ENCODE results near the gene TBC1D21.

TBC1D21 gene

DNA sequence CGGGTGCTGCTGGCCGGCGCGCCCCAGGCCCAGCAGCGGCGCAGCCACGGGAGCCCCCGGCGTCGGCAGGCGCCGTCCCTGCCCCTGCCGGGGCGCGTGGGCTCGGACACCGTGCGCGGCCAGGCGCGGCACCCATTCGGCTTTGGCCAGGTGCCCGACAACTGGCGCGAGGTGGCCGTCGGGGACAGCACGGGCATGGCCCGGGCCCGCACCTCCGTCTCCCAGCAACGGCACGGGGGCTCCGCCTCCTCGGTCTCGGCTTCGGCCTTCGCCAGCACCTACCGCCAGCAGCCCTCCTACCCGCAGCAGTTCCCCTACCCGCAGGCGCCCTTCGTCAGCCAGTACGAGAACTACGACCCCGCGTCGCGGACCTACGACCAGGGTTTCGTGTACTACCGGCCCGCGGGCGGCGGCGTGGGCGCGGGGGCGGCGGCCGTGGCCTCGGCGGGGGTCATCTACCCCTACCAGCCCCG lies 53.7 kb downstream of the TBC1D21 start:
- H3K27me3 ChIP-seq (ENCODE audit: insufficient read depth, low read length), result no peaks in the 10 kb centered on the region
- H3K36me3 ChIP-seq (ENCODE audit: insufficient read depth, low read length), result no peaks in the 10 kb centered on the region
- H3K4me3 ChIP-seq (ENCODE audit: low read length), result peak overlapping the region; percentile 62
- no peaks in the 10 kb centered on the region for H3K9me3 ChIP-seq (ENCODE audit: low read length)
- H2AFZ ChIP-seq (ENCODE audit: low read depth, low read length), result peak overlapping the region; percentile 65
- H3K4me1 ChIP-seq (ENCODE audit: insufficient read depth, low read length), result peaks cover 55% of the 10 kb centered on the region

DNA sequence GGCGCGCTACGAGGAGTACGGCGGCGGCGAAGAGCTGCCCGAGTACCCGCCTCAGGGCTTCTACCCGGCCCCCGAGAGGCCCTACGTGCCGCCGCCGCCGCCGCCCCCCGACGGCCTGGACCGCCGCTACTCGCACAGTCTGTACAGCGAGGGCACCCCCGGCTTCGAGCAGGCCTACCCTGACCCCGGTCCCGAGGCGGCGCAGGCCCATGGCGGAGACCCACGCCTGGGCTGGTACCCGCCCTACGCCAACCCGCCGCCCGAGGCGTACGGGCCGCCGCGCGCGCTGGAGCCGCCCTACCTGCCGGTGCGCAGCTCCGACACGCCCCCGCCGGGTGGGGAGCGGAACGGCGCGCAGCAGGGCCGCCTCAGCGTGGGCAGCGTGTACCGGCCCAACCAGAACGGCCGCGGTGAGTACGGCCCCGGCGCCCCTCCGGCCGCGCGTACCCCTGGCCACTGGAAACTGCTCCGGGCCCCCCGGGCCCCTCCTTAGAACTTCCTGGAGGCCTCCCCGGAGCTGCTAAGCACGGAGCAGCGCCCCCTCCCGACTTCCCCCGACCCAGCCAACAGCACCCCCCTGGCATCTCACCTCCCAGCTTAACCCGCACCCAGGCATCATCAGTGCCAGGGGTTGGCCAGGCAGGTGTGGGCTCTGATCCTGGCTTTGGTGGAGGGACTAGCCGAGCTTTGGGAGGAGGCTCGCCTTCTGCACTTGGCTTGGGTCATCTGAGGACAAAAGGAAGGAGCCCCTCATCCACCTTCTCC lies 54.3 kb downstream of the TBC1D21 start:
- Histone ChIP-seq H3K27me3 (ENCODE audit: insufficient read depth, low read length) (no peaks in the 10 kb centered on the region), H2AFZ (ENCODE audit: low read depth, low read length) (no peak overlapping the region), H3K36me3 (ENCODE audit: insufficient read depth, low read length) (no peaks in the 10 kb centered on the region), H3K4me3 (ENCODE audit: low read length) (peak overlapping the region; percentile 62), H3K9me3 (ENCODE audit: low read length) (no peaks in the 10 kb centered on the region), H3K4me1 (ENCODE audit: insufficient read depth, low read length) (peaks cover 49% of the 10 kb centered on the region)

DNA sequence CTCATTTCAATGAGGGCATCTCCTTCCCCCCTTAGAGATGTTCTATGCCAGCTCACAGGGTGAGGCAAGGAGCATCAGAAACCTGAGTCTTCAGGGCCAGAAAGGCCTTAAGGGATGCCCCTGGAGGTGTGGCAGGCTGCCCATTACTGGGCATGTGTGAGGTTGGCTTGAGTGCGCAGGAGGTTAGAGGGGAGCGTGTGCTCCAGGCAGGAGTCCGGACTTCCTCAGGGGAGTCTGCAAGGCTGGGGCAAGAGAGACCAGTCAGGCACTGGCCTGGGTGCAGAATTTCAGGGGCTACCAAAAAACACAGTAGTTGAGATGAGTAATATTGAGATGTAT lies 54.8 kb downstream of the TBC1D21 start:
- Histone ChIP-seq H3K27me3 (ENCODE audit: insufficient read depth, low read length) (no peaks in the 10 kb centered on the region), H3K4me3 (ENCODE audit: low read length) (peak overlapping the region; percentile 16), H2AFZ (ENCODE audit: low read depth, low read length) (no peak overlapping the region), H3K4me1 (ENCODE audit: insufficient read depth, low read length) (peaks cover 43% of the 10 kb centered on the region), H3K9me3 (ENCODE audit: low read length) (no peaks in the 10 kb centered on the region), H3K36me3 (ENCODE audit: insufficient read depth, low read length) (no peaks in the 10 kb centered on the region)

DNA sequence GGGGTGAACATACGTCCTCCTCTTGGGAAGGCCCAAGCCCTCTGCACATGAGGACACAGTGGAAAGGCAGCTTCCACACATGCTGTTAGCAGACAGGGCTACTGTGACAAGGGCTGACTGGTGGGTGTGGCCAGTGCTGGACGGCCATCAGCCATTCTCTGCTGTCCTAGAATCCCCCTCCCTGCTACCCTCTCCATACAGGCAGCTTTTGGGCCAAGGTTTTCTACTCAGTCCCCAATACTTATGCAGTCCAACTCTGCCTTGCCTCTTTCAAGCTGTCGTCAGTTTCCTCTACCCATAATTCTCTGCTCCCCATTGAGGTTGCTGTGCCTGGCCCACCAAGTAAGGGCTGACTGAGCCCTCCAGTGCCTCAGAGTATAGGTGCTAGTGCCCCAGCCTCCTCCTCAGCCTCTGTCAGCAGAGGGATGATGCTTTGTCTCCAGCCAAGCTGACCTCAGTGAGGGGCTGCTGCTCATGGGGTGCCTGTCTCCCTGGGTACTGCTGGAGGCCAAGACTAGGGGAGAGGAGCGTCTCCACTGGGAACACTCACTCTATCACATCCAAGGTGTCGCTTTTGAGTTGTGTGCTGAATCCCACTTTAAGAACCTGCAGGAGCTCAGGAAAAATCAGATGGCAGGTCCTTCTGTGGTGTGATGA lies 55.7 kb downstream of the TBC1D21 start:
- H3K9me3 ChIP-seq (ENCODE audit: low read length), result no peaks in the 10 kb centered on the region
- H3K4me1 ChIP-seq (ENCODE audit: insufficient read depth, low read length), result peaks cover 34% of the 10 kb centered on the region
- H3K27me3 ChIP-seq (ENCODE audit: insufficient read depth, low read length), result no peaks in the 10 kb centered on the region
- H2AFZ ChIP-seq (ENCODE audit: low read depth, low read length), result no peak overlapping the region
- H3K36me3 ChIP-seq (ENCODE audit: insufficient read depth, low read length), result no peaks in the 10 kb centered on the region
- H3K4me3 ChIP-seq (ENCODE audit: low read length), result no peak overlapping the region

DNA sequence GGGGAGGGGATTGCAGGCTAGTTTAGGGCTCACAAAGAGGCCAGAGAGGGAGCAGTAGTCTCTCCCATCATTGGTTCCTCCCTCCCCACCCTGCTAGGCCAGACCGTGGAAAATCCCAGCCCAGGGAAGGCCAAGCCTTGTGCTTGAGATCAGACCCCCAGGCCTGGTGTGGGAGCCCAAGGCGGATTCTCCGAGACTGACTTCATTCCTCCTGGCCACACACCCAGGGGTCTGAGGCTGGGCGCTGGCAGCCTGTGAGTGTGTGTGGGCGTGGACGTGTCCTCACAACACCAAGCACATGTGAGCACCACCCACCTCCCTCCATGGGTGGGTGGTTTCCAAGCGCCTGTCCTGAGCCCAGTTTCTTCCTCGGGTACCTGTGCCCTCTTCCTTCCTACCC lies 57.0 kb downstream of the TBC1D21 start:
- no peaks in the 10 kb centered on the region for H3K27me3 ChIP-seq (ENCODE audit: insufficient read depth, low read length)
- H3K4me1 ChIP-seq (ENCODE audit: insufficient read depth, low read length), result peaks cover 31% of the 10 kb centered on the region
- H3K4me3 ChIP-seq (ENCODE audit: low read length), result no peak overlapping the region
- H3K36me3 ChIP-seq (ENCODE audit: insufficient read depth, low read length), result no peaks in the 10 kb centered on the region
- no peaks in the 10 kb centered on the region for H3K9me3 ChIP-seq (ENCODE audit: low read length)
- H2AFZ ChIP-seq (ENCODE audit: low read depth, low read length), result no peak overlapping the region

DNA sequence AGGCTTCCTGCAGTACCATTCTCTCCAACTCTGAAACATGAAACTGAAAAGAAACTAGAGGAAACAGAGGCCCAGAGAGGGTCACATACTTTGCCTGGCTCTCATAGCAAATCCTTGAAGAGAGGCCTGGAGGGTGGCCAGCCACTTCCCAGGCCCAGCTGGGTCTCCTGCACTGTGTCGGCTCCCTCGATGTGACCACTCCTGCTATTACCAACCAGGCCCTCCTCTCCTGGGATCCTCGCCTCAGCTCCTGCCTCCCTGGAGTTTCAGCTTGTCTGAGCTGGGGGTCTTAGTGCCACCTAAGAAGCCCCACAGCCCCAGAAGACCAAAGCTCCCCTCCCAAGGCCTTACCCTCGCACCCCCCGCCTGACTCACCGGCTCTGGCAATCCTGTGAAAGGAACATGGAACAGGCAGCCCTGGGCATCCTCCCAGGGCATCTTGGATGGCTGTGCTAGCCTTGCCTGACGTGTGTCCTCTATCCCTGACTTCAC lies 57.5 kb downstream of the TBC1D21 start:
- H3K4me3 ChIP-seq (ENCODE audit: low read length), result no peak overlapping the region
- H3K36me3 ChIP-seq (ENCODE audit: insufficient read depth, low read length), result no peaks in the 10 kb centered on the region
- no peaks in the 10 kb centered on the region for H3K9me3 ChIP-seq (ENCODE audit: low read length)
- H3K4me1 ChIP-seq (ENCODE audit: insufficient read depth, low read length), result peaks cover 31% of the 10 kb centered on the region
- no peaks in the 10 kb centered on the region for H3K27me3 ChIP-seq (ENCODE audit: insufficient read depth, low read length)
- no peak overlapping the region for H2AFZ ChIP-seq (ENCODE audit: low read depth, low read length)

DNA sequence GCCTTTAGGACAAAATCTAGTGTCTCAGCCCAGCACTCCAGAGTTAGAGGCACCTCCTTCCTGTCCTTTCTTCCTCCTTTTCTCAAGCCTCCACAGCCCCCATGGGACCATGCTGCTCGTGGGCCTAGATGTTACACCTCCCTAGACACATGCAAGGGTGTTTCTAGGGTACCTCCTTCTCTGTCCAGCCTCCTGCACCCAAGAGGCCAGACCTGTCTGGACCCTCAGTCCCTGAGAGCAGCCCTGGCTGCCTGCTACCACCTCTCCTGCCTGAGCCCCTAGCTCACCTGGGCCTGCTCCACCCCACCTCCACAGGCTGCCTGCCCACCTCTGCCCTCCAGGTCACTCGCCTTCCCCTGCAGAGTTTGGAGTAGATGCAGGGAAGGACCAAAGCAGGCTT lies 58.1 kb downstream of the TBC1D21 start:
- H3K36me3 ChIP-seq (ENCODE audit: insufficient read depth, low read length), result no peaks in the 10 kb centered on the region
- H3K4me3 ChIP-seq (ENCODE audit: low read length), result no peak overlapping the region
- peaks cover 34% of the 10 kb centered on the region for H3K4me1 ChIP-seq (ENCODE audit: insufficient read depth, low read length)
- no peaks in the 10 kb centered on the region for H3K27me3 ChIP-seq (ENCODE audit: insufficient read depth, low read length)
- H2AFZ ChIP-seq (ENCODE audit: low read depth, low read length), result no peak overlapping the region
- H3K9me3 ChIP-seq (ENCODE audit: low read length), result no peaks in the 10 kb centered on the region

DNA sequence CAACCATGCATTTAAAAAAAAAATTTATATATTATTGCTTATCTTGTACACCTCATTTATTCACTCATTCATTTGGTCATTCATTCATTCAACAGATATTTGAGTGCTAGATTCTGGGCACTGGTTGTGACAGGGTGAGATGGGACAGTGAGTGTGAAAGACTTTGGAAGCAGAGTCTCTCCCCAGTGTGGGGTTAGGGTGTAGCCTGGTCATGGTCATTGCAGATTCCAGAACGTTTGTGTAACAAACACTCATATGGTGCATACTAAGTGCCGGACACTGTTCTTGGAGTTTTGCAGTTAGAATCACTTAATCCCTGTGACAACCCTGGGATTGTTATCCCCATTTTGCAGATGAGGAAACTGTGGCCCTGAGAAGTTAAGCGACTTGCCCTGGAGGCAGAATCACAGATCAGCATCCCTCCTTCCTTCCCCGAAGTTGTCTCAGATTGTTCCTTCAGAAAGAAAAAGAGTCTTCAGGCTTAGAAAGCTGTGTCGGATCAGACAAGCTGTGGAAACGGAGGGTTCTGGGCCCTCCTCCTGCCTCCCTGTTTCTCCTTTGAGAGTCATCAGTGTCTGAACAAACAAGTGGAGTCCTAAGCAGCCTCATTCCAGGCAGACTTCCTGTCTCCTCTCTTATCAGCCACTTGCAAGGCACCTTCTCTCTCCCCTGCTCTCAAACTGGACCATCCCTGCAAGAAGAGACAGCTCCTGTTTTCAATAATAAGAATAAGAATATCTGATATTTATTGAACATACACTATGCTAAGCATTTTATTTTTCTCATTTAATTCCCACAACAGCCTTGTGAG lies 59.2 kb downstream of the TBC1D21 start:
- Histone ChIP-seq H3K4me1 (ENCODE audit: insufficient read depth, low read length) (peaks cover 41% of the 10 kb centered on the region), H3K36me3 (ENCODE audit: insufficient read depth, low read length) (no peaks in the 10 kb centered on the region), H3K4me3 (ENCODE audit: low read length) (no peak overlapping the region)

DNA sequence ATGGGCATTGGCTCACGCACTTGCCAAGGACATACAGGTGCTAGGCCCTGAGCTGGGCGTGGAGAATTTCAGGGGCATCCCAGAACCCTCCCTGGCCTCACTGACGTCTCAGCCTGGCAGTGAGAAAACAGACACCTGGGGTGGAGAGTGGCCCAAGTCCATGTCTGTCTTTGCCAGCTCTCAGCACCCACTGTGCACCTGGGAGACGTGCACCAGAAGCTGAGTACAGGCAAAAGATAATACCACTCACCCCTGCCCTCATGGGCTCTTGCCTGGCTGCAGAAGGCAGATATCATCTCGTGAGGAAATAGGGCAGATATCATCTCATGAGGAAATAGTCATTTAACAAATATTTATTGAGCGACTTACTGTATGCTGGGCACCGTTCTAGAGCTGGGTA lies 60.9 kb downstream of the TBC1D21 start:
- Histone ChIP-seq H3K9me3 (ENCODE audit: low read length) (no peaks in the 10 kb centered on the region), H3K4me1 (ENCODE audit: insufficient read depth, low read length) (peaks cover 30% of the 10 kb centered on the region), H2AFZ (ENCODE audit: low read depth, low read length) (no peak overlapping the region), H3K27me3 (ENCODE audit: insufficient read depth, low read length) (no peaks in the 10 kb centered on the region), H3K4me3 (ENCODE audit: low read length) (no peak overlapping the region), H3K36me3 (ENCODE audit: insufficient read depth, low read length) (no peaks in the 10 kb centered on the region)

More for the DNA sequence above, 59.2 kb downstream of the TBC1D21 start:
- no peaks in the 10 kb centered on the region for H3K9me3 ChIP-seq (ENCODE audit: low read length)
- H2AFZ ChIP-seq (ENCODE audit: low read depth, low read length), result no peak overlapping the region
- H3K27me3 ChIP-seq (ENCODE audit: insufficient read depth, low read length), result no peaks in the 10 kb centered on the region

DNA sequence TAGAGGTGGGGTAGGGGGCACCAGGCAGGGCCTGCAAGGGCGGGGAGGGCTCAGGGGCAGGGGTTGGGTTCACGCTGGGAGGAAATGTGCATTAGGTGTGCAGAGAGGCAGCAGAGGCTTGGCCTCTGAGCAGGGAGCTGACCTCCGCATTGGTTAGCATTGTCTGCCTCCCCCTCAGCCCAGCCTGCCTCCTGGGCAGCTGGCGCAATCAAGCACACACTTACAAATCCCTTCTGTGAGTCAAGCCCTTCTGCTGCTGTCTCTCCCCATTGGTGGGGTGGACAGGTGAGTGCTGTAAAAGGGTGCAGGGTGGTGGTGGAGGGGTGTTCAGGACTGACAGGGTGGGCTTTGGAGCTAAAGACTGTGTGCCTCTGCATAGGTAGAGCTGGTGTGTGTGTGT lies 62.2 kb downstream of the TBC1D21 start:
- H3K36me3 ChIP-seq (ENCODE audit: insufficient read depth, low read length), result no peaks in the 10 kb centered on the region
- H2AFZ ChIP-seq (ENCODE audit: low read depth, low read length), result no peak overlapping the region
- no peaks in the 10 kb centered on the region for H3K9me3 ChIP-seq (ENCODE audit: low read length)
- no peak overlapping the region for H3K4me3 ChIP-seq (ENCODE audit: low read length)
- peaks cover 29% of the 10 kb centered on the region for H3K4me1 ChIP-seq (ENCODE audit: insufficient read depth, low read length)
- H3K27me3 ChIP-seq (ENCODE audit: insufficient read depth, low read length), result no peaks in the 10 kb centered on the region

DNA sequence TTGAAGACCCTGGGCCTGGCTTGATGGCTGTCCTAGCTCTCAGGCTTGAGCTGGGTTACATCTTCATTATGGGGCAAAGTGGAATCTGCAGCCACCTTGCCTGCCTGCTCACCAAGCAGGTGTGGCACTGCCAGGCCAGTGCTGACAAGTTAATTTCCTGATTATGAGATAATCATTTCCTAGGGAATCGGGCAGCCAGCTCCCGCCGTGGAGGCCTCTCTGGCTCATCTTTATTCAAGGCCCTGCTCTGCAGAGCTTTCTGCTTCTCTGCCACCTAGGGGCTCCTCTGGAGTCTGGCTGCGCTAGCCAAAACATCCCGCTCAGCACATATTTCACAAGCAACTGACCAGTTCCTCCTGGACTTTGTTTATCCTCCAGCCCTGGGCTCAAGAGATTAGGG lies 62.8 kb downstream of the TBC1D21 start:
- Histone ChIP-seq H3K9me3 (ENCODE audit: low read length) (no peaks in the 10 kb centered on the region), H3K36me3 (ENCODE audit: insufficient read depth, low read length) (no peaks in the 10 kb centered on the region), H3K27me3 (ENCODE audit: insufficient read depth, low read length) (no peaks in the 10 kb centered on the region), H3K4me3 (ENCODE audit: low read length) (no peak overlapping the region), H2AFZ (ENCODE audit: low read depth, low read length) (no peak overlapping the region), H3K4me1 (ENCODE audit: insufficient read depth, low read length) (peaks cover 29% of the 10 kb centered on the region)

DNA sequence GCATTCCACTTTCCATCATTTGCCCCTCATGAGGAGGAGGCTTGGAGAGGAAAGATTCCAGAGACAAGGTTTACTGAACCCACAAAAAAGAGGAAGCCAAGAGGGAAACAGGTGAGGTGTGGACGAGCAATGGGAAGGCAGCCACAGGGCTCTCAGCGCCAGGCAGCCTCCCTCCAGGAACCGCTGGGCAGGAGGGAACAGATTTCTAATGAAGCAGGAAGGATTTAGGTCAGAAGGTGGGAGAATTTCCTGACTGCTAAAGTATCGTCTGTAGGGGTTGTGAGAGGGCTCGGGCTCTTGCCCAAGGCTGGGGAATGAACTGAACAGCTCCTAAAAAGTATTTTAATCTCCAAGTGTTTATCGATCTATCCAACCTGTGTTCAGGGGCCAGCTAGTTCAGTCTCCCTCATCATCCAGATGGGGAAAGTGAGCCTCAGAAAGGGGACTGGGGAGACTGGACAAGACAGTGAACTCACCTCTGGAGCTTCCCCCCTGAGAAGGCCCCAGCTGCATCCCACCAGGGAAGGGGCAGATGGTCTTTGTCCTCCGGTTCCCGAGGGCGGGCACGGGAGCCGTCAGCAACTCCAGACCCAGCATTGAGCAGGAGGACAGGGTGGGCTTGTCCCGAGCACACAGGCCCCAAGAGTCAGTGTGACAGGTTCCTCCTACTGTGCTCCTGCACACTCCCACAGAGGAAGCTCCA lies 63.4 kb downstream of the TBC1D21 start:
- Histone ChIP-seq H3K4me3 (ENCODE audit: low read length) (no peak overlapping the region), H3K36me3 (ENCODE audit: insufficient read depth, low read length) (no peaks in the 10 kb centered on the region), H2AFZ (ENCODE audit: low read depth, low read length) (no peak overlapping the region), H3K4me1 (ENCODE audit: insufficient read depth, low read length) (peaks cover 29% of the 10 kb centered on the region), H3K9me3 (ENCODE audit: low read length) (no peaks in the 10 kb centered on the region), H3K27me3 (ENCODE audit: insufficient read depth, low read length) (no peaks in the 10 kb centered on the region)

All from neuron (in vitro differentiated cells).